BJ (cell line): ENCODE data around the gene TMEM88. TPM values are rescaled to one million over a fixed set of nuclear protein-coding genes. Genes with fewer than 3 reads are reported as not detected.

Experiments used
- CTCF ChIA-PET: fragments of 350-600 bp; formaldehyde crosslinking; extraction: SDS; loops from one replicate; lab custom pipeline; 2021; ENCODE audit warnings: antibody characterized with exemption, inconsistent platforms; lab: Yijun Ruan, JAX
- POLR2A ChIA-PET: fragments of 300-600 bp; sonication (Branson Sonifier 250); formaldehyde crosslinking; extraction: SDS; loops from one replicate; lab custom pipeline; 2021; ENCODE audit warnings: antibody characterized with exemption; lab: Charles Lee
- DNase-seq: peaks from one replicate; pipeline ENCODE4 v3.0.0-alpha.2; 2011; ENCODE audit warnings: low read depth
- H3K27me3 ChIP-seq: 2 replicates; pipeline ENCODE4 v1.6.0; 2011; ENCODE audit warnings: low read length; ENCODE audit not compliant: control insufficient read depth, insufficient read depth
- H3K36me3 ChIP-seq: 2 replicates; pipeline ENCODE4 v1.5.1; 2011; ENCODE audit warnings: low read length; ENCODE audit not compliant: control insufficient read depth, insufficient read depth
- H3K4me3 ChIP-seq: 2 replicates; pipeline ENCODE4 v1.5.1; 2011; ENCODE audit warnings: low read depth, mild to moderate bottlenecking, control low read depth, low read length
- polyA plus RNA-seq: library from polyadenylated mRNA; depleted of rRNA; stranded (reverse); fragments of >200 nt; gene quantifications from 2 replicates; pipeline ENCODE4 v1.2.3, GENCODE V29; 2011; rRNA removed
- TF ChIP-seq, protein P1 (sequence below): IDR thresholded peaks from 2 replicates; pipeline ENCODE4 v1.5.1; 2011; ENCODE audit warnings: low read depth, mild to moderate bottlenecking, control low read depth, inconsistent platforms, low read length, moderate library complexity; ENCODE audit not compliant: insufficient read depth

Gene TMEM88
- polyA plus RNA-seq, 1 experiment = 0.29 TPM

DNA sequence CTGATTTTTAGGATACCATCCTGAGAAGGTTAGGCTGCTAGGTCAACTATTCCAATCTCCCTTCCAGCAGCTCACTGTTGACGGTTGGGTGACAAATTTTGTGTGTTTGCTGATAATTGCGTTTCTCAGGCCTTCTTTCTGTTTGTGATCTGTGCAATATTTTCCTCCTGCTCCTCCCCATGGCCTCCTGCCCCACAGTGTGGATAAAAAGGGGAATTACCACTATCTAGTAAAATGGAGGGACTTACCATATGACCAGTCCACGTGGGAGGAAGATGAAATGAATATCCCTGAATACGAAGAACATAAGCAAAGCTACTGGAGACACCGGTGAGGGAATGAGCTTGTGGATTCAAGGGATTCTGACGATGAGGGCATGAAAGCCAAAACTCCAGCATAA lies 42.9 kb downstream of the TMEM88 start:
- DNase-seq = no peak
- TF ChIP-seq, protein P1, sequence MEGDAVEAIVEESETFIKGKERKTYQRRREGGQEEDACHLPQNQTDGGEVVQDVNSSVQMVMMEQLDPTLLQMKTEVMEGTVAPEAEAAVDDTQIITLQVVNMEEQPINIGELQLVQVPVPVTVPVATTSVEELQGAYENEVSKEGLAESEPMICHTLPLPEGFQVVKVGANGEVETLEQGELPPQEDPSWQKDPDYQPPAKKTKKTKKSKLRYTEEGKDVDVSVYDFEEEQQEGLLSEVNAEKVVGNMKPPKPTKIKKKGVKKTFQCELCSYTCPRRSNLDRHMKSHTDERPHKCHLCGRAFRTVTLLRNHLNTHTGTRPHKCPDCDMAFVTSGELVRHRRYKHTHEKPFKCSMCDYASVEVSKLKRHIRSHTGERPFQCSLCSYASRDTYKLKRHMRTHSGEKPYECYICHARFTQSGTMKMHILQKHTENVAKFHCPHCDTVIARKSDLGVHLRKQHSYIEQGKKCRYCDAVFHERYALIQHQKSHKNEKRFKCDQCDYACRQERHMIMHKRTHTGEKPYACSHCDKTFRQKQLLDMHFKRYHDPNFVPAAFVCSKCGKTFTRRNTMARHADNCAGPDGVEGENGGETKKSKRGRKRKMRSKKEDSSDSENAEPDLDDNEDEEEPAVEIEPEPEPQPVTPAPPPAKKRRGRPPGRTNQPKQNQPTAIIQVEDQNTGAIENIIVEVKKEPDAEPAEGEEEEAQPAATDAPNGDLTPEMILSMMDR = peak; percentile 63
- Histone ChIP-seq H3K27me3 (no peaks in the 10 kb centered on the region), H3K4me3 (no peak overlapping the region), H3K36me3 (peaks cover 62% of the 10 kb centered on the region)
- CTCF ChIA-PET = interaction anchor here (0.6 to 7.5 kb wide), 19 partner anchors 9 to 167 kb away, joined by 3 to 60 read pairs (median 4); partner anchors contain the start of genes CNTROB, CYB5D1, NAA38 and TRAPPC1
- POLR2A ChIA-PET = no interaction called here

DNA sequence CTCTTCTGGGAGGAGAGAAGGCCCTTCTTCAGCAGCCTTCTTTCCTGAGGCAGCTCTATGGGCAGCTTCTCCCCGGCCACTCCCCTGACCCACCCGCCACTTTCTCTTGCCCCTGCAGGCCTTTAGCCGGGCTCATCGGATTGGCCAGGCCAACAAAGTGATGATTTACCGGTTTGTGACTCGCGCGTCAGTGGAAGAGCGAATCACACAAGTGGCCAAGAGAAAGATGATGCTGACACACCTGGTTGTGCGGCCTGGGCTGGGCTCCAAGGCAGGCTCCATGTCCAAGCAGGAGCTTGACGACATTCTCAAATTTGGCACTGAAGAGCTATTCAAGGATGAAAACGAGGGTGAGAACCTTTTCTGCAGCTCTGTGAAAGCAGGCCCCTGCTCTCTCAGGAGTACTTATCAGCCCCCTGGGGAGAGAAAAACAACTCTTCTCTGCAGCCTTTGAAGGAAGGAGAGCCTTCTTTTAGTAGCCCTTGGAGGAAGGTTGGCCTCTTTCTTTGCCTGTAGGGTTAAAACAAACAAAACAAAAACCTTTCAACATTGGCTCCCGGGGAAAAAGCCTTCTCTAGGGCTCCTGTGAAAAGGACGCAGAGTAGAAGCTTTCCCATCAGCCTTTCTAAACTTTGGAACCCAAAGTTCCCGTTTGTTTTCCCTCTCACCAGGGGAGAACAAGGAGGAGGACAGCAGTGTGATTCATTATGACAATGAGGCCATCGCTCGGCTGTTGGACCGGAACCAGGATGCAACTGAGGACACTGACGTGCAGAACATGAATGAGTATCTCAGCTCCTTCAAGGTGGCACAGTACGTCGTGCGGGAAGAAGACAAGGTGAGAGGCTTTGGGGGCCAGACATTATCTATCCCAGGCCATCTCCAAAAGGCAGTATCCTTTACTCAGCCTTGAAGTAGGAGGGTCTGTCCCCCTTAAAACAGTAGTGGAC lies 48.6 kb downstream of the TMEM88 start:
- Histone ChIP-seq H3K27me3 (no peaks in the 10 kb centered on the region), H3K36me3 (peaks cover 63% of the 10 kb centered on the region), H3K4me3 (no peak overlapping the region)
- TF ChIP-seq, protein P1 = no peak
- no peak for DNase-seq
- CTCF ChIA-PET = interaction anchor here (0.9 to 7.5 kb wide), 3 partner anchors 12 to 85 kb away, joined by 3 to 35 read pairs (median 3); partner anchors contain the start of gene RNF227
- POLR2A ChIA-PET = no interaction called here

Other genes with a start within 250 kb of the TMEM88 start
- 33.6 and 46.2 TPM in 2 replicates for gene FXR2, start 240.2 kb upstream of the TMEM88 start, polyA plus RNA-seq
- gene SAT2, start 227.2 kb upstream of the TMEM88 start, polyA plus RNA-seq = 33.9 and 37.4 TPM in 2 replicates
- gene SHBG, start 224.9 kb upstream of the TMEM88 start, polyA plus RNA-seq = 0.85 and 1.2 TPM in 2 replicates
- gene ATP1B2, start 204.1 kb upstream of the TMEM88 start, polyA plus RNA-seq = not detected in 2 replicates
- gene TP53, start 167.6 kb upstream of the TMEM88 start, polyA plus RNA-seq = 27.6 and 48.4 TPM in 2 replicates
- 5.8 and 7.9 TPM in 2 replicates for gene WRAP53, start 166.6 kb upstream of the TMEM88 start, polyA plus RNA-seq
- gene EFNB3, start 149.9 kb upstream of the TMEM88 start, polyA plus RNA-seq = 4.9 and 5.3 TPM in 2 replicates
- gene DNAH2, start 137.3 kb upstream of the TMEM88 start, polyA plus RNA-seq = 0.09 and 0.10 TPM in 2 replicates
- gene KDM6B, start 20.8 kb upstream of the TMEM88 start, polyA plus RNA-seq = 0.91 and 1.2 TPM in 2 replicates
- gene NAA38, start 2.5 kb downstream of the TMEM88 start, polyA plus RNA-seq = 74.9 and 82.7 TPM in 2 replicates
- gene CYB5D1, start 2.9 kb downstream of the TMEM88 start, polyA plus RNA-seq = 6.7 and 7.9 TPM in 2 replicates
- 43.5 and 49.1 TPM in 2 replicates for gene CHD3, start 33.7 kb downstream of the TMEM88 start, polyA plus RNA-seq
- gene RNF227, start 61.2 kb downstream of the TMEM88 start, polyA plus RNA-seq = 2.2 and 2.9 TPM in 2 replicates
- 1.9 TPM in 2 replicates for gene KCNAB3, start 74.8 kb downstream of the TMEM88 start, polyA plus RNA-seq
- 204 and 264 TPM in 2 replicates for gene TRAPPC1, start 76.9 kb downstream of the TMEM88 start, polyA plus RNA-seq
- gene CNTROB, start 77.1 kb downstream of the TMEM88 start, polyA plus RNA-seq = 19.4 and 26.8 TPM in 2 replicates
- 0.01 TPM in 1 of 2 replicates, not detected in the other for gene GUCY2D, start 147.5 kb downstream of the TMEM88 start, polyA plus RNA-seq
- not detected in 2 replicates for gene ALOX15B, start 184.0 kb downstream of the TMEM88 start, polyA plus RNA-seq
- not detected in 2 replicates for gene ALOX12B, start 232.7 kb downstream of the TMEM88 start, polyA plus RNA-seq